Activated T-helper 17 cell treated with anti-CD3 and anti-CD28 coated beads, Interleukin-2, amount 50 U/mL, for 72 hours (primary cell): ENCODE data around the gene MSI2. TPM values are rescaled to one million over a fixed set of nuclear protein-coding genes. Genes with fewer than 3 reads are reported as not detected.
A peak's percentile ranks its signal among the peaks of the same experiment; 100 is the strongest.

Source experiments
- ATAC-seq: fragments of 150-1000 bp; cut with Tn5 transposase; replicated peaks from 2 replicates; pipeline ENCODE4 v1.10.0; 2021; ENCODE audit warnings: mild to moderate bottlenecking, moderate library complexity
- H3K27ac Mint-ChIP-seq: one replicate; pipeline ENCODE4 v1.8.0; 2022; ENCODE audit warnings: mixed read lengths
- H3K27me3 Mint-ChIP-seq: one replicate; pipeline ENCODE4 v1.8.0; 2022; ENCODE audit warnings: mixed read lengths
- H3K36me3 Mint-ChIP-seq: one replicate; pipeline ENCODE4 v1.8.0; 2022; ENCODE audit warnings: low read depth, mild to moderate bottlenecking, mixed read lengths
- H3K4me1 Mint-ChIP-seq: one replicate; pipeline ENCODE4 v1.8.0; 2022; ENCODE audit warnings: mixed read lengths
- H3K4me3 Mint-ChIP-seq: one replicate; pipeline ENCODE4 v1.8.0; 2022; ENCODE audit warnings: mild to moderate bottlenecking, mixed read lengths
- H3K9me3 Mint-ChIP-seq: one replicate; pipeline ENCODE4 v1.8.0; 2022; ENCODE audit warnings: mixed read lengths
- total RNA-seq, 2 donors: library from RNA; stranded (reverse); gene quantifications; one replicate each; pipeline ENCODE4 v1.2.3, GENCODE V29; 2022

The MSI2 gene
- total RNA-seq, 2 donors from 2014 or later, result 96.3 to 128 TPM

- no peak for ATAC-seq
- no peaks in the 10 kb centered on the region for H3K9me3 Mint-ChIP-seq
- no peaks in the 10 kb centered on the region for H3K36me3 Mint-ChIP-seq
- peak overlapping the region; percentile 64 for H3K27ac Mint-ChIP-seq
- no peaks in the 10 kb centered on the region for H3K27me3 Mint-ChIP-seq
- H3K4me1 Mint-ChIP-seq, result peaks cover 4% of the 10 kb centered on the region
- H3K4me3 Mint-ChIP-seq, result no peak overlapping the region
Observed at GRCh38 chr17:57569853-57570252, 313.5 kb downstream of the MSI2 start.

- Mint-ChIP-seq H3K4me1 (no peaks in the 10 kb centered on the region), H3K27me3 (no peaks in the 10 kb centered on the region)
- ATAC-seq, result no peak
Observed at GRCh38 chr17:57570724-57571344, 314.5 kb downstream of the MSI2 start.

GRCh38 chr17:57572062-57572461 is 315.7 kb downstream of the MSI2 start:
- H3K4me1 Mint-ChIP-seq, result no peaks in the 10 kb centered on the region
- ATAC-seq, result no peak
- no peak overlapping the region for H3K4me3 Mint-ChIP-seq
- no peaks in the 10 kb centered on the region for H3K9me3 Mint-ChIP-seq
- H3K27ac Mint-ChIP-seq, result no peak overlapping the region
- no peaks in the 10 kb centered on the region for H3K36me3 Mint-ChIP-seq
- no peaks in the 10 kb centered on the region for H3K27me3 Mint-ChIP-seq

More at GRCh38 chr17:57570724-57571344, 314.5 kb downstream of the MSI2 start:
- no peaks in the 10 kb centered on the region for H3K9me3 Mint-ChIP-seq
- no peak overlapping the region for H3K4me3 Mint-ChIP-seq
- peak overlapping the region; percentile 64 for H3K27ac Mint-ChIP-seq
- no peaks in the 10 kb centered on the region for H3K36me3 Mint-ChIP-seq

GRCh38 chr17:57572600-57572999 is 316.3 kb downstream of the MSI2 start:
- Mint-ChIP-seq H3K27me3 (no peaks in the 10 kb centered on the region), H3K4me3 (no peak overlapping the region), H3K36me3 (no peaks in the 10 kb centered on the region), H3K9me3 (no peaks in the 10 kb centered on the region), H3K4me1 (no peaks in the 10 kb centered on the region), H3K27ac (no peak overlapping the region)
- no peak for ATAC-seq

GRCh38 chr17:57574040-57574513 is 317.8 kb downstream of the MSI2 start:
- Mint-ChIP-seq H3K4me3 (no peak overlapping the region), H3K4me1 (peaks cover 11% of the 10 kb centered on the region), H3K9me3 (no peaks in the 10 kb centered on the region), H3K27me3 (no peaks in the 10 kb centered on the region), H3K36me3 (no peaks in the 10 kb centered on the region), H3K27ac (peak overlapping the region; percentile 0)
- ATAC-seq, result no peak

- Mint-ChIP-seq H3K27me3 (no peaks in the 10 kb centered on the region), H3K27ac (peak overlapping the region; percentile 87), H3K4me1 (peaks cover 13% of the 10 kb centered on the region), H3K36me3 (no peaks in the 10 kb centered on the region), H3K9me3 (no peaks in the 10 kb centered on the region), H3K4me3 (no peak overlapping the region)
- no peak for ATAC-seq
Observed at GRCh38 chr17:57576744-57577143, 320.4 kb downstream of the MSI2 start.

- H3K27me3 Mint-ChIP-seq, result no peaks in the 10 kb centered on the region
- peak overlapping the region; percentile 87 for H3K27ac Mint-ChIP-seq
- peaks cover 16% of the 10 kb centered on the region for H3K4me1 Mint-ChIP-seq
- no peak for ATAC-seq
- H3K4me3 Mint-ChIP-seq, result no peak overlapping the region
- no peaks in the 10 kb centered on the region for H3K36me3 Mint-ChIP-seq
- H3K9me3 Mint-ChIP-seq, result no peaks in the 10 kb centered on the region
Observed at GRCh38 chr17:57577751-57578607, 321.7 kb downstream of the MSI2 start.

GRCh38 chr17:57578608-57579225 is 322.4 kb downstream of the MSI2 start:
- Mint-ChIP-seq H3K27me3 (no peaks in the 10 kb centered on the region), H3K4me1 (peaks cover 16% of the 10 kb centered on the region), H3K27ac (peak overlapping the region; percentile 87), H3K36me3 (no peaks in the 10 kb centered on the region), H3K4me3 (no peak overlapping the region), H3K9me3 (no peaks in the 10 kb centered on the region)
- ATAC-seq, result peak; percentile 66

GRCh38 chr17:57579245-57579644 is 322.9 kb downstream of the MSI2 start:
- Mint-ChIP-seq H3K4me1 (peaks cover 16% of the 10 kb centered on the region), H3K4me3 (no peak overlapping the region), H3K27me3 (no peaks in the 10 kb centered on the region), H3K27ac (peak overlapping the region; percentile 87), H3K9me3 (no peaks in the 10 kb centered on the region), H3K36me3 (no peaks in the 10 kb centered on the region)
- no peak for ATAC-seq

- Mint-ChIP-seq H3K27ac (peak overlapping the region; percentile 87), H3K36me3 (no peaks in the 10 kb centered on the region), H3K4me3 (no peak overlapping the region), H3K9me3 (no peaks in the 10 kb centered on the region), H3K4me1 (peaks cover 16% of the 10 kb centered on the region), H3K27me3 (no peaks in the 10 kb centered on the region)
- no peak for ATAC-seq
Observed at GRCh38 chr17:57580055-57580739, 323.9 kb downstream of the MSI2 start.

GRCh38 chr17:57582881-57583756 is 326.8 kb downstream of the MSI2 start:
- ATAC-seq, result no peak
- Mint-ChIP-seq H3K27me3 (no peaks in the 10 kb centered on the region), H3K9me3 (no peaks in the 10 kb centered on the region), H3K27ac (no peak overlapping the region), H3K4me3 (no peak overlapping the region), H3K36me3 (no peaks in the 10 kb centered on the region), H3K4me1 (peaks cover 13% of the 10 kb centered on the region)

- Mint-ChIP-seq H3K4me1 (peaks cover 4% of the 10 kb centered on the region), H3K4me3 (no peak overlapping the region), H3K9me3 (no peaks in the 10 kb centered on the region), H3K36me3 (no peaks in the 10 kb centered on the region), H3K27ac (no peak overlapping the region), H3K27me3 (no peaks in the 10 kb centered on the region)
- no peak for ATAC-seq
Observed at GRCh38 chr17:57584050-57584551, 327.8 kb downstream of the MSI2 start.

- no peaks in the 10 kb centered on the region for H3K27me3 Mint-ChIP-seq
- no peaks in the 10 kb centered on the region for H3K36me3 Mint-ChIP-seq
- no peak for ATAC-seq
- H3K4me3 Mint-ChIP-seq, result no peak overlapping the region
- H3K9me3 Mint-ChIP-seq, result no peaks in the 10 kb centered on the region
- H3K4me1 Mint-ChIP-seq, result peaks cover 4% of the 10 kb centered on the region
- peak overlapping the region; percentile 53 for H3K27ac Mint-ChIP-seq
Observed at GRCh38 chr17:57585341-57586195, 329.2 kb downstream of the MSI2 start.
